Lower lobe of right lung (tissue), 2 donors: ENCODE results near the gene PJVK. TPM values are rescaled to one million over a fixed set of nuclear protein-coding genes. Genes with fewer than 3 reads are reported as not detected.

Source experiments
- ATAC-seq, 2 donors: fragments of 200-7000 bp; cut with Tn5 transposase; one replicate each; pipeline ENCODE4 v1.9.1; 2020 to 2022; ENCODE audit warnings: mild to moderate bottlenecking in 2 of 2, moderate library complexity in 2 of 2
- DNase-seq: peaks from one replicate; pipeline ENCODE4 v3.0.0-alpha.2; 2020
- H3K27ac ChIP-seq: fragments of 200-600 bp; one replicate; pipeline ENCODE4 v1.8.0; 2022
- H3K27me3 ChIP-seq: fragments of 200-600 bp; one replicate; pipeline ENCODE4 v1.8.0; 2022; ENCODE audit warnings: low read depth
- H3K36me3 ChIP-seq: fragments of 200-600 bp; one replicate; pipeline ENCODE4 v1.8.0; 2022; ENCODE audit warnings: mild to moderate bottlenecking
- H3K4me1 ChIP-seq: fragments of 200-600 bp; one replicate; pipeline ENCODE4 v1.8.0; 2022
- H3K4me3 ChIP-seq: fragments of 200-600 bp; one replicate; pipeline ENCODE4 v1.8.0; 2022; ENCODE audit warnings: mild to moderate bottlenecking
- H3K9me3 ChIP-seq: fragments of 200-600 bp; one replicate; pipeline ENCODE4 v1.8.0; 2022
- intact Hi-C: fragments of 100-400 bp; cut with DNase I; formaldehyde crosslinking; loops from one replicate; pipeline ENCODE4 v1.11.0; 2022
- total RNA-seq: library from RNA; stranded (reverse); fragmentation: NEBNext Ultra II Directional; extraction: Animal tissue kit (Norgen Biotek cat#: 25700); gene quantifications from one replicate; pipeline ENCODE4 v1.2.1, GENCODE V29; 2021
- TF ChIP-seq, protein P1 (sequence below): fragments of 200-600 bp; IDR thresholded peaks from one replicate; pipeline ENCODE4 v1.8.0; 2022; ENCODE audit warnings: antibody characterized with exemption, mild to moderate bottlenecking
- donor health status: DM: no; HTN: yes; CAD: no; lungs with severe emphysema.

Gene PJVK
- total RNA-seq, 1 donor from 2014 or later: 3.0 TPM

DNA sequence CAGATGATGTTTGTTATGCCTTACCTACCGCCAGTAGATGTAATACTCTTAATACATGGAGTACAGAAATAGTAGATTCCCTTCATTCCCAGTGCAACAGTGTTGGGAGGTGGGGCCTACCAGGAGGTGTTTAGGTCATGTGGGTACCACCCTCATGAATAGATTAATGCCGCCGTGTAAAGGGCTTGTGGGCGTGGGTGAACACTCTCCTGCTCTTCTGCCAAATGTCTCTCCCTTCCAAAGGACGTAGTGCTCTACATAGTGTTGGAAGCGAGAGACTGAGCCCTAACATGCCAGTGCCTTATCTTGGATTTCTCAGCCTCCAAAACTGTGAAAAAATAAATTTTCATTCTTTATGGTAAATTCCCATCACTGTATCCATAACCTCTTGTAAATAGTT lies 59.2 kb downstream of the PJVK start:
- no peak for DNase-seq
- TF ChIP-seq, protein P1, sequence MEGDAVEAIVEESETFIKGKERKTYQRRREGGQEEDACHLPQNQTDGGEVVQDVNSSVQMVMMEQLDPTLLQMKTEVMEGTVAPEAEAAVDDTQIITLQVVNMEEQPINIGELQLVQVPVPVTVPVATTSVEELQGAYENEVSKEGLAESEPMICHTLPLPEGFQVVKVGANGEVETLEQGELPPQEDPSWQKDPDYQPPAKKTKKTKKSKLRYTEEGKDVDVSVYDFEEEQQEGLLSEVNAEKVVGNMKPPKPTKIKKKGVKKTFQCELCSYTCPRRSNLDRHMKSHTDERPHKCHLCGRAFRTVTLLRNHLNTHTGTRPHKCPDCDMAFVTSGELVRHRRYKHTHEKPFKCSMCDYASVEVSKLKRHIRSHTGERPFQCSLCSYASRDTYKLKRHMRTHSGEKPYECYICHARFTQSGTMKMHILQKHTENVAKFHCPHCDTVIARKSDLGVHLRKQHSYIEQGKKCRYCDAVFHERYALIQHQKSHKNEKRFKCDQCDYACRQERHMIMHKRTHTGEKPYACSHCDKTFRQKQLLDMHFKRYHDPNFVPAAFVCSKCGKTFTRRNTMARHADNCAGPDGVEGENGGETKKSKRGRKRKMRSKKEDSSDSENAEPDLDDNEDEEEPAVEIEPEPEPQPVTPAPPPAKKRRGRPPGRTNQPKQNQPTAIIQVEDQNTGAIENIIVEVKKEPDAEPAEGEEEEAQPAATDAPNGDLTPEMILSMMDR: no peak
- no peak overlapping the region for H3K27ac ChIP-seq
- intact Hi-C loops: no loop called here
- peaks cover 4% of the 10 kb centered on the region for H3K4me1 ChIP-seq
- ATAC-seq: no peak
- H3K4me3 ChIP-seq: no peak overlapping the region
- no peaks in the 10 kb centered on the region for H3K27me3 ChIP-seq
- no peaks in the 10 kb centered on the region for H3K9me3 ChIP-seq
- H3K36me3 ChIP-seq: peaks cover 33% of the 10 kb centered on the region

Other genes with a start within 250 kb of the PJVK start
- 46.3 TPM for gene PRKRA, start 203 bp upstream of the PJVK start, total RNA-seq
- gene FKBP7, start 27.2 kb downstream of the PJVK start, total RNA-seq: 10.5 TPM
- gene PLEKHA3, start 29.1 kb downstream of the PJVK start, total RNA-seq: 35.1 TPM